ENCODE results near the gene PRDM16. TPM values are rescaled to one million over a fixed set of nuclear protein-coding genes. Genes with fewer than 3 reads are reported as not detected.
A peak's percentile ranks its signal among the peaks of the same experiment; 100 is the strongest.

PRDM16 gene
- total RNA-seq, 1 experiment from 2014 or later: 0.17 TPM

DNA sequence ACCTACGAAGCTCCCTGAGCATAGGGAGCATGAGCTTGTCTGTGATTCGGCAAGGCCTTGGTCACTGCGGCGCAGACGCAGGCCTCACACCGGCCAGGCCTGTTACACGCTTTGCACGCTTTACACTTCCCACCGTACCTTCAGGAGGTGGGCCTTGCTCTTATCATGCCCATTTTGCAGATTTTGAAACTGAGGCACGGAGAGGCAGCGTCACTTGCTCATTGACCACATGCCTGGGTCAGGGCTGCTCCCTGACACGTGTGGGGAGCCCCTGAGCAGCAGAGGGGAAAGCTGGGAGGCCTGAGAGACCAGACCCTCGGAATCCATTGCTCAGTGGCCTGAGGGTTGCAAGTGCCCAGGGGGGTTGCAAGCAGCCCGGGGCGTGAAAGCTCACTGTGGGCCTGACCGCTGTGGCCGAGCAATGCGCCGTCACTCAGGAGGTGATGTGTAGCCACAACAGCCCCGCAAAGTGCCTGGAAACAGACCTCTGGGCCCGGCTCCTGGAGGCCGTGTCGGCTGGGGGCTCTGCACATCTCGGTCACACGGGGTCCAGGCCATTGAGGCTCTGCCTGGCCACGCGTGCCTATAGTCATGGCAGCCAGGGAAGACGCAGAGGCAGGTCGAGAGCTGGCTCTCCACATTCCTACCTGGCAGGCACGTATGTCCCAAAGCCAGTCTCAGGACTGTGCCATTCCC lies 392.4 kb downstream of the PRDM16 start:
- no peak overlapping the region for H2AFZ ChIP-seq (ENCODE audit: low read length)
- no peak overlapping the region; the same call in 1 of the 2 replicates for H3K14ac ChIP-seq (ENCODE audit: insufficient read depth, low read length)
- H3K4me1 ChIP-seq (ENCODE audit: insufficient read depth, low read length): no peaks in the 10 kb centered on the region
- H3K56ac ChIP-seq (ENCODE audit: insufficient read length, low read depth, low read length): no peak overlapping the region
- H3K36me3 Mint-ChIP-seq (ENCODE audit: insufficient read depth in 1 of 3, low read depth in 3 of 3): peaks cover 0 to 29% (median 20%) of the 10 kb centered on the region in 3 experiments; a peak in 4 of 7 replicates
- H3K23me2 ChIP-seq (ENCODE audit: insufficient read length, low read depth, low read length, poor library complexity, severe bottlenecking): no peaks in the 10 kb centered on the region
- H3K23ac ChIP-seq (ENCODE audit: insufficient read length, low read depth, low read length): no peak overlapping the region
- H3K4me1 Mint-ChIP-seq: peaks cover 13 to 30% of the 10 kb centered on the region in 2 experiments
- H3K18ac ChIP-seq (ENCODE audit: insufficient read length, low read depth, low read length): no peak overlapping the region
- DNase-seq: no peak
- H3K9ac ChIP-seq (ENCODE audit: extremely low read depth, insufficient read length, low read length): no peak overlapping the region
- H2AK5ac ChIP-seq (ENCODE audit: insufficient read length, low read length): no peak overlapping the region
- H2BK12ac ChIP-seq (ENCODE audit: insufficient read length, low read depth, low read length): no peak overlapping the region
- no peak overlapping the region for H3T11ph ChIP-seq (ENCODE audit: low read length)
- no peak overlapping the region for H3K27ac ChIP-seq (ENCODE audit: insufficient read length, low read depth, low read length)
- TF ChIP-seq, protein P1, sequence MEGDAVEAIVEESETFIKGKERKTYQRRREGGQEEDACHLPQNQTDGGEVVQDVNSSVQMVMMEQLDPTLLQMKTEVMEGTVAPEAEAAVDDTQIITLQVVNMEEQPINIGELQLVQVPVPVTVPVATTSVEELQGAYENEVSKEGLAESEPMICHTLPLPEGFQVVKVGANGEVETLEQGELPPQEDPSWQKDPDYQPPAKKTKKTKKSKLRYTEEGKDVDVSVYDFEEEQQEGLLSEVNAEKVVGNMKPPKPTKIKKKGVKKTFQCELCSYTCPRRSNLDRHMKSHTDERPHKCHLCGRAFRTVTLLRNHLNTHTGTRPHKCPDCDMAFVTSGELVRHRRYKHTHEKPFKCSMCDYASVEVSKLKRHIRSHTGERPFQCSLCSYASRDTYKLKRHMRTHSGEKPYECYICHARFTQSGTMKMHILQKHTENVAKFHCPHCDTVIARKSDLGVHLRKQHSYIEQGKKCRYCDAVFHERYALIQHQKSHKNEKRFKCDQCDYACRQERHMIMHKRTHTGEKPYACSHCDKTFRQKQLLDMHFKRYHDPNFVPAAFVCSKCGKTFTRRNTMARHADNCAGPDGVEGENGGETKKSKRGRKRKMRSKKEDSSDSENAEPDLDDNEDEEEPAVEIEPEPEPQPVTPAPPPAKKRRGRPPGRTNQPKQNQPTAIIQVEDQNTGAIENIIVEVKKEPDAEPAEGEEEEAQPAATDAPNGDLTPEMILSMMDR (conservative IDR thresholded peaks at IDR 0.05): no peak
- peaks cover 2% of the 10 kb centered on the region for H4K20me1 ChIP-seq (ENCODE audit: control insufficient read depth, insufficient read depth, insufficient read length)
- no peak overlapping the region for H3K4ac ChIP-seq (ENCODE audit: low read depth, low read length)
- H4K8ac ChIP-seq (replicated peaks; ENCODE audit: insufficient read length, low read depth, low read length): no peak overlapping the region
- H4K91ac ChIP-seq (ENCODE audit: insufficient read length, low read depth, low read length): no peak overlapping the region
- no peaks in the 10 kb centered on the region for H3K27me3 ChIP-seq (ENCODE audit: insufficient read depth, low read length)
- H2BK120ac ChIP-seq (ENCODE audit: low read depth, low read length, poor library complexity, severe bottlenecking): no peak overlapping the region
- H2BK20ac ChIP-seq (ENCODE audit: low read depth, low read length, poor library complexity, severe bottlenecking): no peak overlapping the region
- no CpG with 5 or more reads among the region's 30 CpGs for WGBS (ENCODE audit: extremely low coverage, insufficient read length, low lambda C conversion rate)
- H3K27ac Mint-ChIP-seq: peak overlapping the region in 2 of 3 experiments; percentile 27 to 79; a peak in 3 of 7 replicates
- H3K27me3 Mint-ChIP-seq (ENCODE audit: low read depth): no peaks in the 10 kb centered on the region
- H3K9me3 ChIP-seq (ENCODE audit: control insufficient read depth, low read depth, low read length): no peaks in the 10 kb centered on the region
- H3K79me1 ChIP-seq (ENCODE audit: insufficient read depth, low read depth, low read length, poor library complexity, severe bottlenecking): no peaks in the 10 kb centered on the region
- no peak overlapping the region for H3K4me2 ChIP-seq (ENCODE audit: insufficient read depth, insufficient read length, low read length)
- no peaks in the 10 kb centered on the region for H3K79me2 ChIP-seq (ENCODE audit: insufficient read depth, low read length)
- H3K4me3 Mint-ChIP-seq: no peak overlapping the region
- no peak overlapping the region for H2BK5ac ChIP-seq (ENCODE audit: insufficient read length, low read length)
- H3K9me3 Mint-ChIP-seq: no peaks in the 10 kb centered on the region
- H2BK15ac ChIP-seq (ENCODE audit: low read depth, low read length): no peak overlapping the region
- H4K5ac ChIP-seq (ENCODE audit: insufficient read length, low read depth, low read length): no peak overlapping the region

Data from H9 (cell line).